Smooth muscle cell (in vitro differentiated cells): ENCODE measurements around the gene MCC. TPM values are rescaled to one million over a fixed set of nuclear protein-coding genes. Genes with fewer than 3 reads are reported as not detected.
"Not testable (repeated sequence)": the region's sequence is repeated elsewhere in the genome, so short reads cannot be mapped to it uniquely, and the experiment has no call there.

Experiments
- DNase-seq: peaks from one replicate; lab custom pipeline; 2025; ENCODE audit not compliant: unreplicated experiment; lab: John Stamatoyannopoulos, UW
- H2AFZ ChIP-seq: fragments of 200-600 bp; sonication (generic); 2 replicates; pipeline ENCODE4 v1.6.0; 2016; ENCODE audit warnings: antibody characterized with exemption, low read depth, mild to moderate bottlenecking
- H3F3A ChIP-seq: fragments of 200-600 bp; sonication (generic); 2 replicates; pipeline ENCODE4 v1.6.0; 2017; ENCODE audit warnings: antibody characterized with exemption, low read depth
- H3K27ac ChIP-seq: fragments of 200-600 bp; sonication (generic); 2 replicates; pipeline ENCODE4 v1.5.1; 2016; ENCODE audit warnings: low read depth, mild to moderate bottlenecking
- H3K27me3 ChIP-seq: fragments of 200-600 bp; sonication (generic); 2 replicates; pipeline ENCODE4 v1.6.1; 2016; ENCODE audit warnings: low read depth, mild to moderate bottlenecking
- H3K36me3 ChIP-seq: fragments of 200-600 bp; sonication (generic); 2 replicates; pipeline ENCODE4 v1.5.1; 2016; ENCODE audit warnings: low read depth
- H3K4me1 ChIP-seq: fragments of 200-600 bp; sonication (generic); 2 replicates; pipeline ENCODE4 v1.5.1; 2016; ENCODE audit warnings: low read depth
- H3K4me2 ChIP-seq: fragments of 200-600 bp; sonication (generic); 2 replicates; pipeline ENCODE4 v1.6.0; 2016; ENCODE audit warnings: mild to moderate bottlenecking
- H3K4me3 ChIP-seq: fragments of 200-600 bp; sonication (generic); 2 replicates; pipeline ENCODE4 v1.5.1; 2016; ENCODE audit warnings: mild to moderate bottlenecking
- H3K79me2 ChIP-seq: fragments of 200-600 bp; sonication (generic); 2 replicates; pipeline ENCODE4 v1.6.0; 2016; ENCODE audit warnings: low read depth, mild to moderate bottlenecking
- H3K9ac ChIP-seq: fragments of 200-600 bp; sonication (generic); 2 replicates; pipeline ENCODE4 v1.6.0; 2016; ENCODE audit warnings: low read depth
- H3K9me3 ChIP-seq: fragments of 200-600 bp; sonication (generic); replicated peaks from 2 replicates; pipeline ENCODE4 v1.5.1; 2016; ENCODE audit warnings: low read depth
- H4K20me1 ChIP-seq: fragments of 200-600 bp; sonication (generic); 2 replicates; pipeline ENCODE4 v1.6.0; 2016; ENCODE audit warnings: low read depth
- WGBS: methylation state at CpG from one replicate; pipeline ENCODE4 v1.1.7; 2016; ENCODE audit warnings: low lambda C conversion rate; 5-methylcytosine and 5-hydroxymethylcytosine counted together
- polyA plus RNA-seq: library from polyadenylated mRNA; unstranded; fragments of >200 nt; fragmentation: Nextera tagmentation; extraction: Ambion mirVana; gene quantifications from 2 replicates; pipeline ENCODE4 v1.2.1, GENCODE V29; 2016
- total RNA-seq: library from RNA; depleted of rRNA; stranded (reverse); fragments of >200 nt; gene quantifications from 2 replicates; pipeline ENCODE4 v1.2.3, GENCODE V29; 2014
- TF ChIP-seq, protein P1 (sequence below): fragments of 200-600 bp; sonication (generic); IDR thresholded peaks from 2 replicates; pipeline ENCODE4 v1.5.1; 2017; ENCODE audit warnings: borderline replicate concordance, mild to moderate bottlenecking, antibody characterized with exemption; ENCODE audit not compliant: insufficient read depth, poor library complexity, severe bottlenecking

MCC gene
- total and polyA plus RNA-seq, 2 experiments from 2014 or later = 5.8 to 19.2 TPM

- WGBS = 76% methylated on average over 2 of the region's 2 CpGs
- H3K9me3 ChIP-seq = no peaks in the 10 kb centered on the region
- no peak overlapping the region for H2AFZ ChIP-seq
- TF ChIP-seq, protein P1, sequence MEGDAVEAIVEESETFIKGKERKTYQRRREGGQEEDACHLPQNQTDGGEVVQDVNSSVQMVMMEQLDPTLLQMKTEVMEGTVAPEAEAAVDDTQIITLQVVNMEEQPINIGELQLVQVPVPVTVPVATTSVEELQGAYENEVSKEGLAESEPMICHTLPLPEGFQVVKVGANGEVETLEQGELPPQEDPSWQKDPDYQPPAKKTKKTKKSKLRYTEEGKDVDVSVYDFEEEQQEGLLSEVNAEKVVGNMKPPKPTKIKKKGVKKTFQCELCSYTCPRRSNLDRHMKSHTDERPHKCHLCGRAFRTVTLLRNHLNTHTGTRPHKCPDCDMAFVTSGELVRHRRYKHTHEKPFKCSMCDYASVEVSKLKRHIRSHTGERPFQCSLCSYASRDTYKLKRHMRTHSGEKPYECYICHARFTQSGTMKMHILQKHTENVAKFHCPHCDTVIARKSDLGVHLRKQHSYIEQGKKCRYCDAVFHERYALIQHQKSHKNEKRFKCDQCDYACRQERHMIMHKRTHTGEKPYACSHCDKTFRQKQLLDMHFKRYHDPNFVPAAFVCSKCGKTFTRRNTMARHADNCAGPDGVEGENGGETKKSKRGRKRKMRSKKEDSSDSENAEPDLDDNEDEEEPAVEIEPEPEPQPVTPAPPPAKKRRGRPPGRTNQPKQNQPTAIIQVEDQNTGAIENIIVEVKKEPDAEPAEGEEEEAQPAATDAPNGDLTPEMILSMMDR = no peak
- no peak overlapping the region for H3K9ac ChIP-seq
- no peak overlapping the region for H3K4me2 ChIP-seq
- no peaks in the 10 kb centered on the region for H3K36me3 ChIP-seq
- H3F3A ChIP-seq = no peaks in the 10 kb centered on the region
- H3K27ac ChIP-seq = no peak overlapping the region
- no peak overlapping the region for H3K4me3 ChIP-seq
- no peaks in the 10 kb centered on the region for H3K79me2 ChIP-seq
- H4K20me1 ChIP-seq = no peaks in the 10 kb centered on the region
- no peak for DNase-seq
- H3K27me3 ChIP-seq = no peaks in the 10 kb centered on the region
- H3K4me1 ChIP-seq = no peaks in the 10 kb centered on the region
Measured at GRCh38 chr5:113404269-113404668, 84.0 kb downstream of the MCC start.

GRCh38 chr5:113397986-113398385 lies 90.3 kb downstream of the MCC start:
- not testable (repeated sequence) for DNase-seq, H3K27ac ChIP-seq, H2AFZ ChIP-seq, H4K20me1 ChIP-seq, H3K79me2 ChIP-seq, H3K9ac ChIP-seq, H3K4me1 ChIP-seq, H3K9me3 ChIP-seq, H3K36me3 ChIP-seq, H3F3A ChIP-seq, H3K4me2 ChIP-seq, H3K27me3 ChIP-seq, H3K4me3 ChIP-seq
- 89% methylated on average over 4 of the region's 4 CpGs for WGBS

DNA sequence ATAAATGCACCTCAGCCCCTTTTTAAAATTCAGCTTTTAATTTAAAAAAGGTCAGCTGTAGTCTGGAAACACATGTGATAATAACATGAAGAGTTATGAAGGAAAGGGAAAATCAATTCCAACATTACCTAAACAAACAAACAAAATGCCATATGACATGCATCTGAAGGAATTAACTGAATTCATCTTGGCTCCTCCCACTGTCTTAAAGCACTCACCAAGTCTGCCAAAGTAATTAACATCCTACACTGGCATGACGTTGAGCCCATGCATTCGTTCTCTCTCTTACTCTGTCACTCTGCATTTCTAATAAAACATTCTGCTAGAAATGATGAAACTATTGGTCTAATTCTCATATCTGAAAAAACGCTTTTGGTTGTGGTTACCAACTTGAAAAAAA lies 91.2 kb downstream of the MCC start:
- no peaks in the 10 kb centered on the region for H3K9me3 ChIP-seq
- no peak overlapping the region for H3K4me3 ChIP-seq
- no peak overlapping the region for H3K27ac ChIP-seq
- H2AFZ ChIP-seq = no peak overlapping the region
- H3F3A ChIP-seq = no peaks in the 10 kb centered on the region
- TF ChIP-seq, protein P1 = no peak
- no peak overlapping the region for H3K4me2 ChIP-seq
- DNase-seq = no peak
- H3K27me3 ChIP-seq = no peaks in the 10 kb centered on the region
- WGBS = 59% methylated on average over 3 of the region's 3 CpGs
- no peak overlapping the region for H3K9ac ChIP-seq
- H3K79me2 ChIP-seq = no peaks in the 10 kb centered on the region
- H3K4me1 ChIP-seq = no peaks in the 10 kb centered on the region
- no peaks in the 10 kb centered on the region for H3K36me3 ChIP-seq
- peaks cover 6% of the 10 kb centered on the region for H4K20me1 ChIP-seq

DNA sequence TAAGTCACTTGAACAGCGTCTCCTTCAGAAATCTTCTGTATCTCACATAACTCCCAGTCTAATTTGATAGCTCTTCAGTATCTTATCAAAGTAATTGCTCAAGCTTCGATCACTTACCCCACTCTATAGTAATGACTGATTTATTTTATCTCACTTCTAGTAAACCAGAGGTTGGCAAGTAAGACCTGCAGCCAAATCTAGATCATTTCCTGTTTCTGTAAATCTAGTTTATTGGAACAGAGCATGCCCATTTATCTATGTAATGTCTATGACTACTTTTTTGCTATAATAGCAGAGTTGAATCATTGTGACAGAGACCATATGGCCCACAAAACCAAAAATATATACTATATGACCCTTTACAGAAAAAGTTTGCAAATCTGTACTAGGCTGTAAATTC lies 93.6 kb downstream of the MCC start:
- H3K4me3 ChIP-seq = no peak overlapping the region
- no peak for DNase-seq
- no peaks in the 10 kb centered on the region for H3K9me3 ChIP-seq
- no peak overlapping the region for H2AFZ ChIP-seq
- no peaks in the 10 kb centered on the region for H3K27me3 ChIP-seq
- H3K27ac ChIP-seq = no peak overlapping the region
- H4K20me1 ChIP-seq = peaks cover 6% of the 10 kb centered on the region
- H3K79me2 ChIP-seq = no peaks in the 10 kb centered on the region
- no peaks in the 10 kb centered on the region for H3K4me1 ChIP-seq
- no peaks in the 10 kb centered on the region for H3K36me3 ChIP-seq
- WGBS = 32% methylated on average over 2 of the region's 2 CpGs
- TF ChIP-seq, protein P1 = no peak
- H3K4me2 ChIP-seq = no peak overlapping the region
- H3F3A ChIP-seq = no peaks in the 10 kb centered on the region
- no peak overlapping the region for H3K9ac ChIP-seq
